ENCODE results near the gene THOC5.

DNA sequence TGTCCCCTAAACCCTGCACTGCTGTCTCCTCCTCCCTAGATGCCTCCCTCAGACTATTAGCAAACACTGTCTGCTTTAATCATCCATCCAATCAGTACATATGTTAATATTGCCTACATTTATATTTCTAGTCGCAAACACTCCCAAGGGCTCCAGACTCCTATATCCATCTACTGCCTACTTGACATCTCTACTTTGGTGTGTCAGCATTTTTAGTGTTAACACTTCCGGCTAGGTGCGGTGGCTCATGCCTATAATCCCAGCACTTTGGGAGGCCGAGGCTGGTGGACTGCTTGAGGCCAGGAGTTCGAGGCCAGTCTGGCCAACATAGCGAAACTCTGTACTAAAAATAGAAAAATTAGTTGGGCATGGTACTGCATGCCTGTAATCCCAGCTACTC, 5.5 kb upstream of the THOC5 start:
- no peak for TF ChIP-seq CTCF (IDR thresholded peaks at IDR 0.05; ENCODE audit: insufficient read depth, low read length, poor library complexity, severe bottlenecking)
- no peak for TF ChIP-seq EZH2phosphoT487 (conservative IDR thresholded peaks at IDR 0.05; ENCODE audit: low read length)
